Cortex of kidney (tissue), 1 donor: ENCODE data around the gene GH2.
"Not testable (repeated sequence)": the region's sequence is repeated elsewhere in the genome, so short reads cannot be mapped to it uniquely, and the experiment has no call there.

Source experiments
- DNase-seq: peaks from one replicate; lab custom pipeline; 2025; lab: John Stamatoyannopoulos, UW

GH2 gene

GRCh38 chr17:63874061-63874626 is 7.6 kb downstream of the GH2 start:
- not testable (repeated sequence) for DNase-seq

GRCh38 chr17:63873577-63873976 is 8.2 kb downstream of the GH2 start, which contains the start of gene CSH2:
TSS of gene CSH2 (minus strand) at chr17:63873677. CDS start at chr17:63873614, 63 bp downstream.
- DNase-seq = not testable (repeated sequence)

- DNase-seq = not testable (repeated sequence)
These were observed 9.9 kb downstream of the GH2 start for GRCh38 chr17:63871646-63872365.

DNA sequence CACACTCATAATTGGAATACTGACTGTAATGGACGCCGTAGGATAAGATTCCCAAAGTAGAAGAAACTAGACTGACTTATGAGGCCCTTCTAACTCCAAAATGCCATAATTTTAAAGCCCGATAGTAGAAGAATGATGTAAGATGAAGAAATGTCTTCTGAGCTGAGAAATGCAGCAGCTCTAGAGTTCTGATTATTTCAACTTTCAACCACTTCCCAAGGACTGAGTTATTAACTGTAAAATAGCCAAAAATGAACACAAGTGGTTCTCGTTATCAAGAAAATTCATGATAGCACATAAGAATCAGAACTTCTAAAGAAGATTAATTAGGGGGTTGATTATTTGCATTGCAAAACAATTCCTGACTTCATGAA is 11.5 kb downstream of the GH2 start:
- not testable (repeated sequence) for DNase-seq

GRCh38 chr17:63869491-63870291 is 12.1 kb downstream of the GH2 start:
- DNase-seq = not testable (repeated sequence)

- DNase-seq = not testable (repeated sequence)
These were observed 15.1 kb downstream of the GH2 start for GRCh38 chr17:63866625-63867024.

DNA sequence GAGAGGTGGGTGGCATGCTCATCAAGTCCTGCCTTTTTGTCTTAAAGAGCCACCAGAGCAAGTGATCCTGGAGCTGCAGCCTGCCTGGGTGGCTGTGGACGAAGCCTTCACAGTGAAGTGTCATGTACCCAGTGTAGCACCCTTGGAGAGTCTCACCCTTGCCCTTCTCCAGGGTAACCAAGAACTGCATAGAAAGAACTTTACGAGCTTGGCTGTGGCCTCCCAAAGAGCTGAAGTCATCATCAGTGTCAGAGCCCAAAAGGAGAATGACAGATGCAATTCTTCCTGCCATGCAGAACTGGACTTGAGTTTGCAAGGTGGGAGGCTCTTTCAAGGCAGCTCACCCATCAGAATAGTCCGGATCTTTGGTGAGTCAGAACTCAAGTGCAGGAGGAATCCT is 22.5 kb downstream of the GH2 start:
- DNase-seq = no peak

- DNase-seq = not testable (repeated sequence)
These were observed 25.3 kb downstream of the GH2 start for GRCh38 chr17:63856425-63856824.

- DNase-seq = no peak
These were observed 26.6 kb downstream of the GH2 start for GRCh38 chr17:63855185-63855584.

DNA sequence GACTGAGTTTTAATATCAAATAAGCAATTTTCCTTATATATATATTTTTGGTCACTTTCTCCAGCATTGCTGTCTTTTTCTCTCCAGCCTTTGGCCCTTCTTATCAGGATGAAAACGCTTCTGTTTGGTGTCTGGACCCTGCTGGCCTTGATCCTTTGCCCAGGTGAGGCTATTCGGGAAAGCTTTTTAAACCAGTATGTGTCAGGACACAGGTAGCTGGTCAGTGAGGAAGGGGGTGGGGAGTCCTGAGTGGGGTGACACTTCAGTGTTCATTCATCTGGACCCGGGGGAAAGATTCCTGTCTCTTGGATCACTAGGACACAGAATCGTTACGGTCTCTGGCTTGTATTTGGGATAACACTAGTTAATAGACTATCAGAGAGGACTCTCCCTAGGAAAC is 27.0 kb downstream of the GH2 start:
- DNase-seq = no peak

DNA sequence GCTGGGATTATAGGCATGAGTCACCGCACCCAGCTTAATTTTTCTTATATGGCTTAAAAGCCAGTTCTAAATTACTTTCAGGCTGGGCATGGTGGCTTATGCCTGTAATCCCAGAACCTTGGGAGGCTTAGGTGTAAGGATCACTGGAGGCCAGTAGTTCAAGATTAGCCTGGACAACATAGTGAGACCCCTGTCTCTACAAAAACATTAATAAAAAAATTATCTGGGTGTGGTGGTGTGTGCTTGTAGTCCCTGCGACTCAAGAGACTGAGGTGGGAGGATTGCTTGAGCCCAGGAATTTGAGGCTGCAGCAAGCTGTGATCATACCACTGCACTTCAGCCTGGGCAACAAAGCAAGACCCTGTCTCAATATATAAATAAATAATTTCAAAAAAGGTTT is 28.5 kb downstream of the GH2 start:
- no peak for DNase-seq

DNA sequence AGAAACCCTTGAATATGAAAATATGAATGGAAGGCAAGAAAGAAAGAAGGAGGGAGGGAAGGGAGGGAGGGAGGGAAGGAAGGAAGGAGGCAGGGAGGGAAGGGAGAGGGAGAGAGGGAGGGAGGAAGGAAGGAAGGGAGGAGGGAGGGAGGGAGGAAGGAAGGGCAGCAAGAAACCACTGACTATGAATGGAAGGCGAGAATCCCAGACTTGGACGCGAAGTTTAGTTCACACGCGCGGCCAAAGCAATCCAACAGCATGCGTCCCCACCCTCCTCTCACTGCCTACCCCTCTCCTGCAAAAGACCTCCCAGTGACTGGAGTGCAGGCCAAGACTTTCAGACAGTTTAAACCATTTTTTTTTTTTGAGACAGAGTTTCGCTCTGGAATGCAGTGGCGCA is 31.3 kb downstream of the GH2 start:
- DNase-seq = no peak

DNA sequence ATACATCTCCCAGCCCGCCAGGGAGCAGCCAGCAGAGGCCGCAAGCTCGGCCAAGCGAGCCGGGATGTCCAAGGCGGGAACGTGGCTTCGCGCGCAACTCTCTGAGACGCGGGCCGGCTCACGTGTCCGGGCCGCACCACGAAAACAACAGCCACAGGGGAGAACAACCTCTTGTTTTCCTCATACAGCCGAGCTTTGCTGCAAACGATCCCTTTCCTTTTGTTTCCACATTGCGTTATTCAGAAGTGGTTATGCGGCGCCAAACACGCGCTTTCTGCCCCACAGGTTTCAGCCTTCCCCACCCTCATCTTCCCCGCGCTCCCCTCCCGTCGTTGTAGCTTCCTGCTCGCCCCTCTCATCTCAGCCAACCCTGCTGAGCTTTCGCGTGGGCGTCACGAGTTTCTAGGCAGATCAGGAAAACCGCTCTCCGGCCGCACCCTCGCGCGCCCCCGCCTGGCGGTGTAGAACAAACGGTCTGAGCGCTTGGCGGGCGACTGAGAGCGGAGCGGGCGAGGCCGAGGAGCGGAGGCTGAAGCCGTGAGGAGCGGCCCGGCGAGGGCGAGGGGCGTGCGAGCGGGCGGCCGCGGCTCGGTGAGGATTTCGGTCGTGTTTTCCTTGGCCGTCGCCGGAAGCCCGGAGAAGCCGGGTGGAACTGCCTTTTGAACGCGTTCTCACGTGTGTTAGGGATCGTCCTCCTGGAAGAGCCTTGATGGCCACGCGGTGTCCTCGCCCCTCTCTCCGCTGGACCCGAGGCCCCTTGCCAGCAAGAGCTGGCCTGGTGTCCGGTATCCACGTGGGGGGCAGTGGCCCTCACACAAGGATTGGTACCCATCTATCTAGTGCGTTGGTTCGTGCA is 32.7 kb downstream of the GH2 start:
- DNase-seq = no peak

DNA sequence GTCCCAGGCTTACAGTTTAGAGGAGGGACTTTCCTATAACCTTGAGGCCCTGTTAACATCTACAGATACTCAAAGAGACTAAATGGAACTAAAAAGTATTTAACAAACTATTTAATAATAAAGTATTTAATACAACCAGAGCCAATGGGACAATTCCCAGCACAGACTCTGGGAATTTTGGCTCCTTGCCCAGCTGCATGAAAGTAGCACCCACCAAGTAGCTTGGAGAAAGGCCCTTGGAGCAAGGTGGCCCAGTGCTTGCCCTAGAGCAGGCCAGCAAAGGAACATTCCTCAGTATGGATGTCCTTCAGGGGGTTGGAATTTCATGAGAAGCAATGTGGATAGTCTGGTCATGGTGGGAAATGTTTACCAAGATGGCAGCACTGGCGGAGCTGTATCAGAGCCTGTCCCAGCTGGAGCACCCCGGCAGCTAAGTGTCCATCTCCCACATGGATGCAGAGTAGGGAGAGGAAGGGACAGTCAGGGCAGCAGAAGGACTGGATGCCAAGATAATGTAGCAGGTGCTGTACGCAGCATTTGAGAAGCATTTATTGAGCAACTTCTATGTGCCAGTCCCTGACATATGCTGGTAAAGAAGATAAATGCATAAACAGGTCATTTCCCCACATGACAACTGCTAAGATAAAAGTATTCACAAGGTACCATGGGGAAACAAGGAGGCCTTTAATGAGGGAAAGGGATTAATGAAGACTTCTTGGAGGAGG is 34.1 kb downstream of the GH2 start:
- DNase-seq = no peak

- no peak for DNase-seq
These were observed 36.2 kb downstream of the GH2 start for GRCh38 chr17:63845509-63845908.

- DNase-seq = no peak
These were observed 37.6 kb downstream of the GH2 start for GRCh38 chr17:63843910-63844677.

- not testable (repeated sequence) for DNase-seq
These were observed 38.3 kb downstream of the GH2 start for GRCh38 chr17:63843387-63843888.

DNA sequence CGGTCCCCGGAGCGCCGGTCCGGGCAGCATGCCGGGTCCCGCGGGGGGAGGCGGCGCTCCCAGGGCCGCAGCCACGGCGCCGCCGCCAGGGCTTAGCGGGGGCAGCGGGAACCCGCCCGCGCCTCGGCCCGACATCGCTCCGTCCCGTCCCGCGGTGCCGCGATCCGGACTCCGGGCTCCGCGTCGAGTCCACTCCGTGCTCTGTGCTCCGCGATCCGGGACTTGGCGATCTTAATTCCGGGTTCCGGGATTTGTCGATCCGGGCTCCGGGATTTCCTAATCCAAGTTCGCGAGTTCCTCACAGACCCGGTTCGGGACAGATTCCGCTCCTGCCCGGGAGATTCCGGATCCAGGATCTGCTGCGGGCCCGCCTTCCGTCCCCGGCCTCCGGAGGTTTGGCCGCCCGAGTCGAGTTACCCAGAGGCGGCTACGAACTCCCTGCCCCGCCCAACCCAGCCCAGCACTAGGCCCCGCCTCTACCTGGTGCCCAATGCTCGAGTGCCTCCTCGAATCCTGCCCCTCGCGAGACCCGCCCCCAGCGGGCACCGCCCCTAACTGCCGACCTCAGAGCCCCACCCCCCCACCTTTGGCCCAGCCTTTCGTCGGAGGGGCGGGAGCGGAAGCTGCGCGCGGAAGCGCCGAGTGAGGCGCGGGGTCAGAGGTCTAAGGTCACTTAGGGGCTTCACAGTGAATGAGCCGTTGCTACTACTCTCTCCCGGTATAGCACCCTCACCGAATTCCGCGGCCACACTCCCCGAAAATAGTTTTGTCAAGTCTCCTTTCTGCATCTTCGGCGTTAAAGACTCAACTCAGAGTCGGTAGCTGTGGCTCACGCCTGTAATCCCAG is 39.0 kb downstream of the GH2 start, which contains the start of gene SMARCD2:
Gene SMARCD2, minus strand, starts transcription at position 146 of the 847 bp plus-strand sequence. Its CDS starts 11 bp downstream, at position 135.
- peak; percentile 98 for DNase-seq

GRCh38 chr17:63842173-63842539 is 39.6 kb downstream of the GH2 start:
- no peak for DNase-seq
